GM19395 (cell line): ENCODE results near the gene SOX6.
"Not testable (repeated sequence)": the region's sequence is repeated elsewhere in the genome, so short reads cannot be mapped to it uniquely, and the experiment has no call there.

Experiments used
- ATAC-seq: cut with Tn5 transposase; IDR thresholded peaks from one replicate; pipeline ENCODE4 v1.9.1; 2021; ENCODE audit warnings: mild to moderate bottlenecking, moderate library complexity; ENCODE audit not compliant: unreplicated experiment

Gene SOX6

DNA sequence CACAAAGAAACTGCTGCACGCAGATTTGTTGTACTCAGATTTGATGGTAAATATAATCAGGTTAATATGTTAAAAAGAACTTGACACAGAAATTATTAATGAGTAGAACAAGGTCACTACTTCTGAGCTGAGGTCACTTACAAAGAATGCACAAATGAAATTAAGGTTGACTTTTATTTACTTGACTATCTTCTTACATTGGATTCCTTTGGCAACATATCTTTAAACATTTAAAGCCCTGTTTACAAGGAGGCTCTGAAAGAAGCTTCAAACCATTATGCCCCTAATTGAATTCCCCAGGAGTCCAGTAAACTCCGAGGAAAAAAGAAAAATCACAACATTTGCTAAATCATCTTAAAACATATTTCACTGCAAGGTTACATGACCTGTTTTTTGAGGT lies 245.5 kb downstream of the SOX6 start:
- ATAC-seq = no peak

DNA sequence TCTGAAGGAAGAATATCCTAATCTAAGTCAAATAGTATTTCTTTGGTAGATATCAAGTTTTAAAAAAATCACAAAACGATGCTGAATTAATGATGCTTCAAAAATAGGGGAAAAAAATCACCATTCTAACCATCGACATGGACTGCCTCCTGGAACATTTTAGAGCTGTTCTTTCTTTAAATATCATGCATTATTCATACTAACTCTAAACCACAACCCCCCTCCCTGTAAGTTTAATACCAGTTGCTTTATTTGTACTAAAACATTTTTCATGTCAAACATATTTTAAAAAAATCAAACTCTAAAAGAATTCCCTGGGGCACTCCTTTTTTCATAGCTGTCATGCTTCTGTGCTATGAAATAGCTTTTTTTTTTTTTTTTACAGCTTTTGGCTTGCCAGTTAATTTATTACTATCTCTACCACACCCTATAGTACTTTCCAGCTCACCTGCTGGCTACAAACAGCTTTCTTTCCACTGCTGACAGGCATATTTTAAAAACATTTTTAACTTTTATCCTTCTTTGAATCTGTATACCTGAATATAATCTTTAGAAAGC lies 256.9 kb downstream of the SOX6 start:
- no peak for ATAC-seq

DNA sequence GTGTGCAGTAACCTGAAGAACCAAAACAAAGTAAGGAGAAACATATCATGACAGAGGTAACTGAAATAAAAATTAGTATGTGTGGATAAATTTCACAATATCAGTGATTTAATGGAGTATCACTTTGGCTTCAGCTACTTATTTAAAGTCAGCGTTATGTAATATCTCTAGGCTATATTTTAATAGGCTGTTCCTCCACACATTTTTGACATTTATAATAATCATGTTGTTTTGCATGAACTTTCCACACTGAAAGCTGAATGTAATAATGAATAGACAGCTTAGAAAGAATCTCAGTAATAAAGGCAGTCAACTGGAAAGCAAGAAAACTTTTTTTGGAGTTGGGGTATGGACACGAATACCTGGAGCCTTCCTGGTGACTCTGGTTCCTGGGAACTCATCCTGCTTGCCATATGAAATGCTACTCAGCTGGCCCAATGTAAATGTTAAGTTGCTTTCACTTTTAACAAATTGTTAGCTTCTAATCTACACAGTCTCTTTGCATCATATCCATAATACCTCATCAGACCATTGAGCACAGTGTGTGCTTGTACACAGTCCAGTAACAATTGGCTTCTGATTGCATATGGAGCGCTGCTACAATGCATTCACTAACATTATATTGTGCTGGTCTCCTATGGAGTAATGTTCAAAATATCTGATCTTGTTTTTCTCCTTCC lies 257.7 kb downstream of the SOX6 start:
- ATAC-seq = no peak

GRCh38 chr11:16097543-16097942 lies 258.8 kb downstream of the SOX6 start:
- no peak for ATAC-seq

DNA sequence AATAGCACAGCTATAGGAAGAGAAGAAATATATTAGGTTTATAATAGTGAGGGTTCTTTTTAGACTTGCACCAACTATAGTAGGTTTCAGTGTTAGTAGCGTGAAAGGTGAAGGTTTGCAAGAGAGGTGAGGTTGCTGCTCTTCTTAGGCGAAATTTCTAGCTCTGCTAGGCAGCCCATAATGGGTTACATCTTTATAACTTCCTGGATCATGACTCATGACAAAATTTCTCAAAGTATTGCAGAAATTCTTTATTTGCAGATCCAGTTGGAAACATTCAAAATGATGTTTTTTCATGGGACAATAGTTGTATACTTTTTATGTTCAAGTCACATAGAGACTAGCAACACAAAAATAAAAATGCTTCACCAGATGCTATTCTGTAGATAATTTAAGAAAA lies 260.0 kb downstream of the SOX6 start:
- ATAC-seq = no peak

GRCh38 chr11:16095756-16096155 lies 260.6 kb downstream of the SOX6 start:
- no peak for ATAC-seq

DNA sequence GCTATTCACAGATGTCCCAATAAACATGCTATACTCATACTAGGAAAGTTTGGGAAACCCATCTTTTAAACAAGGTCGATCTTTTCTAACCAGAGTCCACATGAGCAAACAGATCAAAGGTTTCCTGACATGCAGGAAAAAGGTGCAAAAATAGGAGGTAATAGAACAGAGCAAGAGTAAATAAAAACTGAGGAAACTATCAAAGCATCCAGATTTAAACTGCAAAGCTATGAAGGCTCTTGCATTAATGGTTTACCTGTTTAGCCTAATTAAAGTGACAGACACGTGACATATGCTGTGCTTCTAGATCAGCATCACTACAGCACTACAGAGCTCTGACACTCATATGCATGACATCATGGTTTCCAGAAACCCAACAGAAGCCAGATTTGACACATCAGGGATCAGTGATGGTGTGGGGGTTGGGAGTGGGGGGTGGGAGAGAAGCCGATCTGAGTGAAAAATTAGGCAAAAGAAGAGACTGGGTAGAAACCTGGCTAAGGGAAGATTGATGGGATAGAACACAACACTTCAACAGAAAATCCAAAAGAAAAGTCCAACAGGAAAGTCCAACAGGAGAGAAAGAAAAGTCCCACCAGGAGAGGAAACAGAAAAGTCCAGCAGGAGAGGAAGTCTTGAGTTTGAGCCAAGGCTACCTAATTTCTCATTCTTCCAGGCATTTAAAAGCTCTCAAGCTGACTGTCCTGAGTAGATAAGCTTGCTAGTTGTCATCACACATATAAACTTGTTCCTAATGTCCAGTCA lies 262.3 kb downstream of the SOX6 start:
- no peak for ATAC-seq

DNA sequence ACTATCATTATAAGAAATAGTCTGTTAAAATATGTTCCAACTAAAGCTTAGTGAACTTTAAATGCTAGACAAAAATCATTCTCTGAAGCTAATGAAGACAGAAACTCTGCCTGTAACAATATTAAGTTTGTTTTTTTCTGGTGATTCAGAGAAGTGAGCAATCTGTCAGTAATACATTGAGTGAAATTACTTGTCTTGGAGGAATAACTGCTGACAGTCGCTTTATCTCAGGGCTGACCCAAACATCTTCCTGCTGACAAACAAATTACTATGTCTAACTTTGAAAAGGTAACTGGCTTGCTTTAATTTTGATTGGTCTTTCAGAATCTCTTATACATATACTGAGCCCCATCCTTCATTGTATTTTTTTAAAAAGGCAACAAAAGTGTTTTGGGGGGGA lies 264.5 kb downstream of the SOX6 start:
- no peak for ATAC-seq

GRCh38 chr11:16089481-16089880 lies 266.9 kb downstream of the SOX6 start:
- ATAC-seq = no peak

GRCh38 chr11:16088774-16089173 lies 267.6 kb downstream of the SOX6 start:
- ATAC-seq = no peak

DNA sequence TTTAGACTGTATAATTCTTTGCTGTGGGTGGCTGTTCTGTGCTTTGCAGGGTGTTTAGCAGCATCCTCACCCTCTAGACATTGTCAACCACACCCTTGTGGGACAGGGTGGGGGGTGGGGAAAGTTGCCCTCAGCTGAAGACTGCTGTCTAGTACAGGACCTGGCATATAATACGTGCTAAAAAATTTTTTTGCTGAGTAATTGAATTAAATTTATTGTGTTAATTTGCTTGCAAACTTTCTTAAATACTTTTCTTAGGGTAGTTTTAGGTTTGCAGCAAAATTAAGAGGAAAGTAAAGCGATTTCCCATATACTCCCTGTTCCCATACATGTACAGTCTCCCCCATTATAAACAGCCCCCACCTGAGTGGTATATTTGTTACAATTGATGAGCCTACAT lies 268.5 kb downstream of the SOX6 start:
- ATAC-seq = no peak

DNA sequence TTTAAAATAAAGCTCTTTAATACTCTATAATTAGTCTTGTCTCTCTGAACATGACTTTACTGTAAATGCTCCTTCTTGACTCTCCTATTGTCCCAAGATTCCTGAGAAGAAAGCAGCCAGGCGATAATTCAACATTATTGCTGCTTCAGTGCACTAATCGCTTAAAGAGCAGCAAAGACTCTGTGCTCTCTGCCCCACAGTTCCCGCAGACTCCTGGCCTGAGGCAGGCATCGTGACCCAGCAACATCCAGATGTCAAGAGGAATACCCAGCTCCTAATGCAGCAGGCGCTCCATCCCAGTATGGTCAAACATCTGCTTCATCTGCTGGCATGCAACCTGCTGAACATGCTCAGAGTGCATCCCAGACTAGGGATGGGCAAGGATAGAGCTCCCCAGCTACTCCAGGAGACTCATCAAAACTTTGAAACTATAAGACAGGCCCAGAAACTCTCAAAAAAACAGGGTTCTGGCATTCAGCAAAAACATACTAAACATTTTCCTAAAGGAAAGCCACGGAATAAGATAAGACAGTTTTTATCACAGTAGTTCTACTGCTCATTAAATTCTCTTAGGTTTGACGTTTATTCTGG lies 270.0 kb downstream of the SOX6 start:
- no peak for ATAC-seq

- ATAC-seq = no peak
Measured at GRCh38 chr11:16082095-16083055, 274.0 kb downstream of the SOX6 start.

DNA sequence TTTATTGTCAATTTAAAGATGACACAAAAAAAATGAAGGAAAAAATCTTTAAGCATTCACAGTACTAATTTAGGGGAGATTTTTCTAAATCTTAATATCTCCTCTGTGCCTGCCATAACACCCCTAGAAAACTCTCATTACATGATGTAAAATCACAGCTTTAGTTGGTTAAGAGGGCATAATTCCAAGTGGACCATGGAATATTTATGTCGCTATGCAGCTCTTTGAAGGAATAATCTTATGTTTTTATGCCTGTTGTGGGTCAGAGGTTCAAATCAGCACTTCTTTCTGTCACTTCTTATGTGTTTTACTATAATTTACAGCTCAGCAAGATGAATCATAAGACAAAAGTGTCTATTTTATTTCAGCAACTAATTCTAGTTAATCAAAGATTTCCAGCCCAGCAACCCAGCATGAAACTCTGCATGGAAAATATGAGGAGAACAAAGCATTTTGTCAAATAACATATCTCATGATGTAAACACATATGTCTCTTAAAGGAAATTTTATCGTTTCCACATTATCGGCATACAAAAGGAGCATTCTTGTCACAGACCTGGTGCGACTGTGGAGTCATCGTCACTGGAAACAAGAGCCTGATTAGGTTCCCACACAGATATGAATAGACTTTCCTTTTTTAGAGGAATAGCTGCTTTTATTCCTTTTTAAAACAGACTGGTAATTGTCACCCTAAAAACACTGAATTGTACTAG lies 274.8 kb downstream of the SOX6 start:
- no peak for ATAC-seq

GRCh38 chr11:16080688-16081381 lies 275.5 kb downstream of the SOX6 start:
- no peak for ATAC-seq

DNA sequence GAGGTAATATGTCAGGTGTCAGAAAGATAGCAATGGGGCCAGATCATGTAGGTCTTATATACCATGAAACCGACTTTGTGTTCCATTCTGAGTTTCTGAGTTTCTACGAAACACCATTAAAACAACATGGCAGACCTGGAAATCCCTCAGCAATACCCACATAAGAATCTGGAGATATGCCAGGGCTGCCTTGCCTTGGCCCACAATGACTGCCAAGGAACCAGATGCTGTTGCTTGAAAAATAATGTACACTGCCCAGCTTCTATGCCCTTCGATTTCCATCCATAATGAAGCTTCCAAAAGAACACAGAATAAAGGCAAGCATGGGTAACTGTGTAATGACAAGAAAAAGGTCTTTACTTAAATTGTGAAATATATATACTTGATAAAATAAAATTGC lies 277.4 kb downstream of the SOX6 start:
- ATAC-seq = no peak

- ATAC-seq = no peak
Measured at GRCh38 chr11:16070573-16070972, 285.8 kb downstream of the SOX6 start.

DNA sequence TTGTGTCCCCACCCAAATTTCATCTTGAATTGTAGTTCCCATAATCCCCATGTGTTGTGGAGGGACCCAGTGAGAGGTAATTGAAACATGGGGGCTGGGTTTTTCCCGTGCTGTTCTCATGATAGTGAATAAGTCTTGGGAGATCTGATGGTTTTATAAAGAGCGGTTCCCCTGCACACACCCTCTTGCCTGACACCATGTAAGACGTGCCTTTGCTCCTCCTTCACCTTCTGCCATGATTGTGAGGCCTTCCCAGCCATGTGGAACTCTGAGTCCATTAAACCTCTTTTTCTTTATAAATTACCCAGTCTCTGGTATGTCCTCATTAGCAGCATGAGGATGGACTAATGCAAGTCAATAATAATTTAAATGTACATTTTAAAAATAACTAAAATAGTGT lies 289.1 kb downstream of the SOX6 start:
- not testable (repeated sequence) for ATAC-seq

DNA sequence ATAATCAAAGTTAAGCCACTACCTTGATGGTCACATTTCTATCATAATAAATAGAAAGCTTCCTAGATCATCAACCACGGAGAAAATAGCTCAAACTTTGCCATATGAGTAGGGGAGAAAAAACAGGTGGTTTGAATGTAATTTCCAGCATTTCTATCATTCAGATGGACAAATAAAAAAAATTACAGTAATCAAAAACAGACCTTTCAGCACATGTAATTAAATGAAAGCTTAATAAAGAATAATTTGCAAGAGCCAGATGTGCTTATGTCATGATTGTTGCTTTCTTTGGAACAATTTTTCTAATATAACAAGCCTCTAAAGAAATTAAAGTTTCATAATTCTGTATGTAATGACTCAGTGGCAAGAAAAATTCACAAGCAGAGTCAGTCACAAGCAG lies 297.0 kb downstream of the SOX6 start:
- ATAC-seq = no peak

GRCh38 chr11:16058671-16059070 lies 297.7 kb downstream of the SOX6 start:
- no peak for ATAC-seq
